Heart left ventricle (tissue), 16 donors: ENCODE data around the gene MARCHF3. TPM values are rescaled to one million over a fixed set of nuclear protein-coding genes. Genes with fewer than 3 reads are reported as not detected.

Source experiments
- ATAC-seq, 4 donors: fragments of 200-7000 bp; cut with Tn5 transposase; one replicate each; pipeline ENCODE4 v1.9.1; 2020 to 2022; ENCODE audit warnings: moderate library complexity in 4 of 4, mild to moderate bottlenecking in 3 of 4, moderate number of reproducible peaks in 1 of 4
- DNase-seq, 5 donors: peaks; one replicate each; pipeline ENCODE4 v3.0.0-alpha.2; 2020
- H3K27ac ChIP-seq, 12 donors: fragments of 200-600 bp; sonication (generic) in 4 of 12; one replicate each; pipeline versions ENCODE4 v1.5.0 to v1.8.0; 2016 to 2022; ENCODE audit warnings: mild to moderate bottlenecking in 2 of 12
- H3K27me3 ChIP-seq, 9 donors: fragments of 200-600 bp; sonication (generic) in 2 of 9; one replicate each; pipeline versions ENCODE4 v1.5.1 to v1.8.0; 2016 to 2022; ENCODE audit warnings: mild to moderate bottlenecking in 3 of 9
- H3K36me3 ChIP-seq, 9 donors: fragments of 200-600 bp; sonication (generic) in 2 of 9; one replicate each; pipeline versions ENCODE4 v1.5.0 to v1.8.0; 2018 to 2022; ENCODE audit warnings: mild to moderate bottlenecking in 2 of 9
- H3K4me1 ChIP-seq, 12 donors: fragments of 200-600 bp; sonication (generic) in 4 of 12; one replicate each; pipeline versions ENCODE4 v1.5.0 to v1.8.0; 2016 to 2022; ENCODE audit warnings: mild to moderate bottlenecking in 3 of 12
- H3K4me3 ChIP-seq, 12 donors: fragments of 200-600 bp; sonication (generic) in 4 of 12; one replicate each; pipeline versions ENCODE4 v1.5.0 to v1.8.0; 2017 to 2022; ENCODE audit warnings: mild to moderate bottlenecking in 9 of 12, moderate library complexity in 4 of 12
- H3K9me3 ChIP-seq, 12 donors: fragments of 200-600 bp; sonication (generic) in 4 of 12; one replicate each; pipeline versions ENCODE4 v1.5.0 to v1.8.0; 2016 to 2022; ENCODE audit warnings: mild to moderate bottlenecking in 1 of 12
- CTCF ChIP-seq, 12 donors: fragments of 200-600 bp; sonication (generic) in 4 of 12; IDR thresholded peaks; one replicate each; pipeline versions ENCODE4 v1.5.0 to v1.8.0; 2018 to 2022; ENCODE audit warnings: antibody characterized with exemption in 12 of 12, mild to moderate bottlenecking in 5 of 12
- POLR2A ChIP-seq, 2 donors: fragments of 450-650 bp; IDR thresholded peaks; one replicate each; pipeline ENCODE4 v1.6.1; 2017; ENCODE audit warnings: antibody characterized with exemption in 2 of 2, mild to moderate bottlenecking in 2 of 2, moderate library complexity in 2 of 2
- WGBS, 4 donors: extraction: QIAGEN DNeasy Blood & Tissue Kit in 2 of 4; methylation state at CpG; one replicate each; pipeline versions ENCODE4 v1.1.5 to v1.1.7; 2013 to 2018; 5-methylcytosine and 5-hydroxymethylcytosine counted together
- intact Hi-C, 10 donors: fragments of 100-400 bp; cut with DNase I; formaldehyde crosslinking; loops; one replicate each; pipeline versions ENCODE4 v1.11.1 to v1.14.2; 2022
- polyA plus RNA-seq, 2 donors: library from polyadenylated mRNA; stranded (reverse); fragments of 200-250 nt; gene quantifications; one replicate each; pipeline ENCODE4 v1.2.3, GENCODE V29; 2013
- total RNA-seq, 9 donors: library from RNA; depleted of rRNA in 2 of 9; stranded (reverse); fragments of >200 nt in 2 of 9; fragmentation: NEBNext Ultra II Directional in 3 of 9; extraction: Animal tissue kit (Norgen Biotek cat#: 25700) in 3 of 9; gene quantifications; one replicate each; pipeline versions ENCODE4 v1.1.0 to v1.2.4, GENCODE V29; 2016 to 2023
- donor health status: ischemic (EF 13 %, LVEDD 7.1; RV severe dilation, severe dysfunction).
- donor health status: healthy with polysubstance abuse.
- donor health status: DM: no; HTN: yes; CAD: no.
- donor health status: DM: no; HTN: no; CAD: no.
- donor health status: ischemic (EF 25% LVEDD 6.9; RV normal size, moderate dysfunction).
- donor health status: ischemic (EF 25% LVEDD 5.7; RV mildly dilated, moderate dysfunction).
- donor health status: healthy.
- donor health status: DM: yes; HTN: yes; CAD: no.
- donor health status: ischemic (EF 35%, LVEDD 5.7; RV mildly dilated, moderate dysfunction).
- donor health status: nonischemic (EF 11% LVEDD 7.7; RV severe dilation, severe dysfunction).
- donor health status: DM: yes; HTN: yes; CAD: no.
- donor health status: PGD.
- donor health status: ischemic (EF 29% LVEDD 5.4; RV normal size, mild dysfunction).
- donor health status: nonischemic (EF 23%, LVEDD 6.1; RV moderate dilation, normal function).

The MARCHF3 gene
- total and polyA plus RNA-seq, 11 donors, result 9.9 to 113 (median 38.0) TPM

- H3K27me3 ChIP-seq, result no peaks in the 10 kb centered on the region
- DNase-seq (no peak), ATAC-seq (no peak)
- peaks cover 0 to 23% (median 0%) of the 10 kb centered on the region in 12 donors for H3K4me1 ChIP-seq
- no peak for TF ChIP-seq POLR2A (IDR thresholded peaks at IDR 0.05)
- no peak for TF ChIP-seq CTCF (IDR thresholded peaks at IDR 0.05)
- 46 to 59% (median 53%) methylated on average over 1 of the region's 1 CpG for WGBS, 4 donors
- peaks cover 0 to 5% (median 0%) of the 10 kb centered on the region in 12 donors for H3K9me3 ChIP-seq
- intact Hi-C loops, result loop anchor here in 1 of 10 donors (5.0 kb wide), 1 partner anchor 66 kb away; no protein-coding TSS in a partner anchor
- H3K4me3 ChIP-seq, result no peak overlapping the region
- H3K27ac ChIP-seq, result no peak overlapping the region
- H3K36me3 ChIP-seq, result no peaks in the 10 kb centered on the region
Measured at GRCh38 chr5:126961128-126961527, 69.2 kb downstream of the MARCHF3 start.

- DNase-seq (no peak), ATAC-seq (no peak)
- Histone ChIP-seq H3K9me3 (peaks cover 0 to 5% (median 0%) of the 10 kb centered on the region in 12 donors), H3K27ac (no peak overlapping the region), H3K27me3 (no peaks in the 10 kb centered on the region), H3K4me3 (no peak overlapping the region), H3K4me1 (peaks cover 0 to 22% (median 0%) of the 10 kb centered on the region in 12 donors), H3K36me3 (no peaks in the 10 kb centered on the region)
- TF ChIP-seq POLR2A (IDR thresholded peaks at IDR 0.05) (no peak), CTCF (IDR thresholded peaks at IDR 0.05) (no peak)
- intact Hi-C loops, result loop anchor here in 1 of 10 donors (5.0 kb wide), 1 partner anchor 37 kb away; no protein-coding TSS in a partner anchor
Measured at GRCh38 chr5:126959188-126959587, 71.2 kb downstream of the MARCHF3 start.

- Histone ChIP-seq H3K9me3 (peaks cover 0 to 5% (median 0%) of the 10 kb centered on the region in 12 donors), H3K27ac (no peak overlapping the region), H3K27me3 (no peaks in the 10 kb centered on the region), H3K4me1 (peaks cover 0 to 13% (median 0%) of the 10 kb centered on the region in 12 donors), H3K36me3 (no peaks in the 10 kb centered on the region), H3K4me3 (no peak overlapping the region)
- DNase-seq (no peak), ATAC-seq (no peak)
- WGBS, 4 donors, result 94 to 98% (median 97%) methylated on average over 2 of the region's 2 CpGs
- intact Hi-C loops, result loop anchor here in 1 of 10 donors (5.0 kb wide), 1 partner anchor 35 kb away; no protein-coding TSS in a partner anchor
- TF ChIP-seq POLR2A (IDR thresholded peaks at IDR 0.05) (no peak), CTCF (IDR thresholded peaks at IDR 0.05) (no peak)
Measured at GRCh38 chr5:126956991-126957390, 73.4 kb downstream of the MARCHF3 start.

- H3K27ac ChIP-seq, result no peak overlapping the region
- ATAC-seq (no peak), DNase-seq (no peak)
- 98 to 100% (median 99%) methylated on average over 3 of the region's 3 CpGs for WGBS, 4 donors
- peaks cover 0 to 10% (median 0%) of the 10 kb centered on the region in 12 donors for H3K4me1 ChIP-seq
- TF ChIP-seq CTCF (IDR thresholded peaks at IDR 0.05), result no peak
- no peak for TF ChIP-seq POLR2A (IDR thresholded peaks at IDR 0.05)
- H3K27me3 ChIP-seq, result no peaks in the 10 kb centered on the region
- peaks cover 0 to 5% (median 0%) of the 10 kb centered on the region in 12 donors for H3K9me3 ChIP-seq
- intact Hi-C loops, result loop anchor here in 1 of 10 donors (5.0 kb wide), 1 partner anchor 33 kb away; no protein-coding TSS in a partner anchor
- H3K4me3 ChIP-seq, result no peak overlapping the region
- H3K36me3 ChIP-seq, result no peaks in the 10 kb centered on the region
Measured at GRCh38 chr5:126954981-126955380, 75.4 kb downstream of the MARCHF3 start.
